ENCODE results near the gene YIPF2.

The YIPF2 gene

DNA sequence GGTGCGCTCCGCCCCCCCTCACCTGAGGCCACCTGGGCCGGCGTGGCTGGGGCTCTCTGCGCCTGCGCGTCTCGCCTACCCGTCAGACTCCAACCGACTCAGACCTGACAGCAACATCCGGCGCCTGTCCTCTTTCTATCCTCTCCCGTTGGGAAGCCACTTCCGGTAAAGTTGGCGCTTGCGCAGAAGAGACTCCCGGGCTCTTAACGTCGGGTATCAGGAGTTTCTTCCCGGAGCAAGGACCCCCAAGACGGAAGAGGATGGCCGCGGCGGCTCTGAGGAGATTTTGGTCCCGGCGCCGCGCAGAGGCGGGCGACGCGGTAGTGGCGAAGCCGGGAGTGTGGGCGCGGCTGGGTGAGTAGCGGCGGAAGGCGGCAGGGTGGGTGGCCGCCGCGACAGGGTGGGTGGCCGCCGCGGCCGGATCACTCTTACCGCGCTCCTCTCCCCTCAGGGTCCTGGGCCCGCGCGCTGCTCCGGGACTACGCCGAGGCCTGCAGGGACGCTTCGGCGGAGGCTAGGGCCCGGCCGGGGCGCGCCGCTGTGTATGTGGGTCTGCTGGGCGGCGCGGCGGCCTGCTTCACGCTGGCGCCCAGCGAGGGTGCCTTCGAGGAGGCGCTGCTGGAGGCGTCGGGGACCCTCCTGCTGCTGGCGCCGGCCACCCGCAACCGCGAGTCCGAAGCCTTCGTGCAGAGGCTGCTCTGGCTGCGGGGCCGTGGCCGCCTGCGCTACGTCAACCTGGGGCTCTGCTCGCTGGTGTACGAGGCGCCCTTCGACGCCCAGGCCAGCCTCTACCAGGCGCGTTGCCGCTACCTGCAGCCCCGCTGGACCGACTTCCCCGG is at the start of gene YIPF2, which contains the start of gene TIMM29:
YIPF2 (minus strand) TSS at position 77 of the 839 bp plus-strand sequence. CDS start 229 bp downstream, outside the sequence.
TIMM29 (plus strand) TSS at position 249 of the 839 bp plus-strand sequence; CDS start at position 261, 12 bp downstream.
- TF ChIP-seq, protein P1, sequence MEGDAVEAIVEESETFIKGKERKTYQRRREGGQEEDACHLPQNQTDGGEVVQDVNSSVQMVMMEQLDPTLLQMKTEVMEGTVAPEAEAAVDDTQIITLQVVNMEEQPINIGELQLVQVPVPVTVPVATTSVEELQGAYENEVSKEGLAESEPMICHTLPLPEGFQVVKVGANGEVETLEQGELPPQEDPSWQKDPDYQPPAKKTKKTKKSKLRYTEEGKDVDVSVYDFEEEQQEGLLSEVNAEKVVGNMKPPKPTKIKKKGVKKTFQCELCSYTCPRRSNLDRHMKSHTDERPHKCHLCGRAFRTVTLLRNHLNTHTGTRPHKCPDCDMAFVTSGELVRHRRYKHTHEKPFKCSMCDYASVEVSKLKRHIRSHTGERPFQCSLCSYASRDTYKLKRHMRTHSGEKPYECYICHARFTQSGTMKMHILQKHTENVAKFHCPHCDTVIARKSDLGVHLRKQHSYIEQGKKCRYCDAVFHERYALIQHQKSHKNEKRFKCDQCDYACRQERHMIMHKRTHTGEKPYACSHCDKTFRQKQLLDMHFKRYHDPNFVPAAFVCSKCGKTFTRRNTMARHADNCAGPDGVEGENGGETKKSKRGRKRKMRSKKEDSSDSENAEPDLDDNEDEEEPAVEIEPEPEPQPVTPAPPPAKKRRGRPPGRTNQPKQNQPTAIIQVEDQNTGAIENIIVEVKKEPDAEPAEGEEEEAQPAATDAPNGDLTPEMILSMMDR (IDR thresholded peaks at IDR 0.05): no peak
- peak; percentile 98 to 99 for DNase-seq
- Histone ChIP-seq H3K4me3 (peak within 1 kb of the TSS; percentile 100), H3K36me3 (peaks cover 3 to 45% (median 23%) of the 10 kb centered on the region in 3 donors), H3K27ac (peak within 1 kb of the TSS; percentile 90 to 93), H3K27me3 (no peaks in the 10 kb centered on the region), H3K9me3 (no peaks in the 10 kb centered on the region), H3K4me1 (peaks cover 0 to 35% (median 24%) of the 10 kb centered on the region in 4 donors)
- intact Hi-C loops (cut with DNase I; ENCODE audit: low total_unique reads): loop anchor here (5.0 kb wide), 1 partner anchor 56 kb away; the partner anchor contains the start of gene CARM1

DNA sequence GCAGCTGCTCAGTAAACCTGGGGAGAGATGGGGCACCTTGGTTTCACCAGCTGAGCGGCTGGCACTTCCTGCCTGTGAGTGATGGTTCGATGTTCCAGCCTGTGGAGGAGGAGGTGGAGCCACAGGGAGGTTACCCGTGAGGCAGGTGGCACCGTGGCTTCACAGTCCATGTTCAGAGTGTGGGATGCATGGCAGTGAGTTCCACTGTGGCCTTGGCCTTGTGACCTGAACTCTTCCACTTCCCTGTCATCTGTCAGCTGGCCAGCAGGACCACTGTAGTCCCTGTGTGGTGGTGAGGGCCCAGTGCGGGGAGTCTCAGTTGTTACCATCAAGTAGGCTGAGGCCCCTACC is 49.3 kb upstream of the YIPF2 start:
- no peak overlapping the region for H3K4me3 ChIP-seq
- no peak overlapping the region for H3K27ac ChIP-seq
- H3K4me1 ChIP-seq: peaks cover 0 to 39% (median 19%) of the 10 kb centered on the region in 4 donors
- H3K36me3 ChIP-seq: peaks cover 0 to 7% (median 0%) of the 10 kb centered on the region in 3 donors
- no peak for DNase-seq
- intact Hi-C loops (cut with DNase I; ENCODE audit: low total_unique reads): no loop called here
- no peaks in the 10 kb centered on the region for H3K27me3 ChIP-seq
- TF ChIP-seq, protein P1 (IDR thresholded peaks at IDR 0.05): no peak
- H3K9me3 ChIP-seq: no peaks in the 10 kb centered on the region

DNA sequence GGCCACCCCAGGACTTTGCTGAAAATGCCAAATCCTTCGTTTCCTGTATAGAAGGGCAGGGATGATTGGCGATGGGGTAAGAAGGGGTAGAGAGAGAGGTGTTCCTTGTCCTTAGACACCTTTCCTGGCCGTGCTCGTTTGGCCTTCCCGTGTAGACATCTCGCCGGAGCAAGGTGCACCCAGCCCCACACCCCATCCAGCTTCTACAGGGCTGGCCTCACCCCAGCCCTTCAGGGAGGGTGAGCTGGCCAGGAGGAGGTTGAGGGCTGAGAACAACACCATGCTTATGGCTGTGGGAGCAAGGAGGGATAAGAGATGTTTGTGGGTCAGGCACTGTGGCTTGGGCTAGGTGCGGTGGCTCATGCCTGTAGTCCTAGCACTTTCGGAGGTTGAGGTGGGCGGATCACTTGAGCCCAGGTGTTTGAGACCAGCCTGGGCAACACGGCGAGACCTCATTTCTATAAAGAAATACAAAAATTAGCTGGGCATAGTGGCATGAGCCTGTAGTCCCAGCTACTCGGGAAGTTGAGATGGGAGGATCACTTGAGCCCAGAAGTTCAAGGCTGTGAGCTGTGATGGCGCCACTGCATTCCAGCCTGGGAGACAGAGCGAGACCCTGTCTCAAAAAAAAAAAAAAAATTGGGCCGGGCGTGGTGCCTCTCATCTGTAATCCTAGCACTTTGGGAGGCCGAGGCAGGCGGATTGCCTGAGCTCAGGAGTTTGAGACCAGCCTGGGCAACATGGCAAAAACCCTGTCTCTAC is 47.9 kb upstream of the YIPF2 start:
- DNase-seq: no peak
- Histone ChIP-seq H3K4me3 (peak overlapping the region; percentile 17 to 23), H3K9me3 (no peaks in the 10 kb centered on the region), H3K27me3 (no peaks in the 10 kb centered on the region), H3K4me1 (peaks cover 0 to 39% (median 19%) of the 10 kb centered on the region in 4 donors), H3K36me3 (peaks cover 0 to 3% (median 0%) of the 10 kb centered on the region in 3 donors), H3K27ac (peak overlapping the region; percentile 78 to 81)
- TF ChIP-seq, protein P1 (IDR thresholded peaks at IDR 0.05): no peak
- intact Hi-C loops (cut with DNase I; ENCODE audit: low total_unique reads): no loop called here

DNA sequence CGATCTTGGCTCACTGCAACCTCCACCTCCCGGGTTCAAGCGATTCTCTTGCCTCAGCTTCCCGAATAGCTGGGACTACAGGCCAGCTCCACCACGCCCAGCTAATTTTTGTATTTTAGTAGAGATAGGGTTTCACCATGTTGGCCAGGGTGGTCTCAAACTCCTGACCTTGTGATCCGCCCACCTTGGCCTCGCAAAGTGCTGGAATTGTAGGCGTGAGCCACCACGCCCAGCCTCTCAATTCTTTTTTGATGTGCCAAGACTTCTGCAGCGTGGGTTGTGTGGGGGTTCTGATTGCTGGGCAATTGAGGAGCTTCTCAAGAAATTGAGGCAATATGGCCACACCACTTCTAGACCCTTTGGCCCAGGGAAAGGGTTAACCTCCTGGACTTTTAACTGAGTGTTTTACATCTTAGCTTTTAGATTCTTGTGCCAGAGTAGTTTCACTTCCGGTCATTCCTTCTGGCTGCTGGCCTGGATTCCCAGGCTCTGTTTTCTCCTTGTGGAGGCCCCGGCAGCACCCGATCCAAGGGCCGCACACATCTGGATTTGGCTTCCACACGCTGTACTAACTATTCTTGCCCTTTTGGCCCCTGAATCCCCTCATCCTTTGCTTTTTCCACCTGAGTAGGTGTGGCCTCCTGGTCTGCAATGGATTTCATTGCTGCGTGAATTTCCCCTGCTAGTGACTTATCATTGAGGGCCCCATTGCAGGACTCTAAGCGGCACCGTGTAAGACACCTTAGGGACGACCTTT is 47.1 kb upstream of the YIPF2 start:
- Histone ChIP-seq H3K4me3 (peak overlapping the region; percentile 17 to 23), H3K27ac (peak overlapping the region; percentile 78 to 81), H3K27me3 (no peaks in the 10 kb centered on the region), H3K4me1 (peaks cover 0 to 33% (median 19%) of the 10 kb centered on the region in 4 donors), H3K9me3 (no peaks in the 10 kb centered on the region), H3K36me3 (no peaks in the 10 kb centered on the region)
- intact Hi-C loops (cut with DNase I; ENCODE audit: low total_unique reads): no loop called here
- DNase-seq: peak; percentile 52 to 78
- TF ChIP-seq, protein P1 (IDR thresholded peaks at IDR 0.05): no peak

DNA sequence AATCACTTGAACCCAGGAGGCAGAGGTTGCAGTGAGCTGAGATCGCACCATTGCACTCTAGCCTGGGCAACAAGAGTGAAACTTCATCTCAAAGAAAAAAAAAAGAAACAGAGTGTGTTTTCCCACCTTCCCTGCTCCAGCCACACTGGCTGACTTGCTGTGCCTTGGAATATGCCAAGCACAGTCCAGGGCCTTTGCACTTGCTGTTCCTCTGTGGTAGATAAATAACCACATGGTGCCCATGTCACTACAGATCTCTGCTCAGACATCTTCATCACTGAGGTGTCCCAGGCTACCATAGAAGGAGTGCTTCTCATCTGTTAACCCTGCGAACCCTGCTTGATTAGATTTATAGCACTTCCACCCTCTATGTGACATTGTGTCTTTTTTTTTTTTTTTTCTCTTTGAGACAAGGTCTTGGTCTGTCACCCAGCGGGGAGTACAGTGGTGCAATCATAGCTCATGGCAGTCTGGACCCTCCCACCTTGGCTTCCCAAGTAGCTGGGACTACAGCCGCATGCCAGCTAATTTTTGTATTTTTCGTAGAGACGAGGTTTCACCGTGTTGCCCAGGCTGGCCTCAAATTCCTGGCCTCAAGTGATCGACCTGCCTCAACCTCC is 42.8 kb upstream of the YIPF2 start:
- intact Hi-C loops (cut with DNase I; ENCODE audit: low total_unique reads): no loop called here

More for the DNA sequence above, 42.8 kb upstream of the YIPF2 start:
- DNase-seq: no peak
- Histone ChIP-seq H3K27me3 (no peaks in the 10 kb centered on the region), H3K36me3 (no peaks in the 10 kb centered on the region), H3K9me3 (no peaks in the 10 kb centered on the region), H3K4me3 (no peak overlapping the region), H3K4me1 (peaks cover 0 to 17% (median 13%) of the 10 kb centered on the region in 4 donors), H3K27ac (no peak overlapping the region)
- TF ChIP-seq, protein P1 (IDR thresholded peaks at IDR 0.05): no peak

Measured in tibial artery (tissue), 4 donors.